ENCODE results near the gene KRT7. TPM values are rescaled to one million over a fixed set of nuclear protein-coding genes. Genes with fewer than 3 reads are reported as not detected.

The KRT7 gene
- total and polyA plus RNA-seq, 9 of the 15 experiments (the other 6 are each of a cell fraction or from before 2014, with no cell fraction given) = 1.4 TPM; not detected in 8

- Histone ChIP-seq H3K4me2 (ENCODE audit: insufficient read depth, low read length) (no peak overlapping the region), H3K36me3 (ENCODE audit: control insufficient read depth, insufficient read depth, low read length) (no peaks in the 10 kb centered on the region), H3K27me3 (ENCODE audit: control insufficient read depth in 2 of 2, insufficient read depth in 2 of 2, low read length in 2 of 2) (peaks cover 0 to 23% of the 10 kb centered on the region in 2 experiments; a peak in 2 of 5 replicates), H3K9ac (ENCODE audit: insufficient read depth in 1 of 2, low read depth in 2 of 2, low read length in 2 of 2) (no peak overlapping the region), H3K27ac (ENCODE audit: extremely low read depth, low read depth, low read length) (no peak overlapping the region), H2AFZ (ENCODE audit: low read depth, low read length) (no peak overlapping the region), H3K4me1 (replicated peaks in 1 of 2; ENCODE audit: control insufficient read depth in 2 of 2, insufficient read depth in 2 of 2, low read length in 2 of 2) (peaks cover 0 to 4% of the 10 kb centered on the region in 2 experiments; a peak in 2 of 5 replicates), H3K9me1 (ENCODE audit: control insufficient read depth, insufficient read depth, low read length) (no peaks in the 10 kb centered on the region), H4K20me1 (replicated peaks; ENCODE audit: control insufficient read depth, insufficient read depth, low read length) (0 out of 2 replicates have a peak, but pooled peaks cover 6% of the 10 kb centered on the region), H3K79me2 (ENCODE audit: control insufficient read depth, insufficient read depth, low read length) (no peaks in the 10 kb centered on the region), H3K4me3 (no peak overlapping the region), H3K9me3 (replicated peaks; ENCODE audit: control insufficient read depth, insufficient read depth, low read depth, low read length) (no peaks in the 10 kb centered on the region)
- no peak for FAIRE-seq
- intact Hi-C loops (cut with micrococcal nuclease) (no loop called here), in situ Hi-C loops (cut with MboI) (no loop called here)
- BruUV-seq (replicated peaks) = no TSS peak
- ATAC-seq = no peak
- CTCF ChIA-PET (ENCODE audit: low intra/inter-chr PET ratio) = no interaction called here
- no peak for DNase-seq (ENCODE audit: extremely low read depth in 1 of 4, low spot score in 3 of 4)
- WGBS (ENCODE audit: insufficient coverage, low coverage, missing lambda C conversion rate) = 4% methylated on average over 3 of the region's 3 CpGs
- POLR2A ChIA-PET = interaction anchor here (1.3 kb wide), 1 partner anchor 11 kb away, joined by 3 read pairs; no protein-coding TSS in a partner anchor
- TF ChIP-seq POLR2AphosphoS5 (IDR thresholded peaks at IDR 0.05; ENCODE audit: control insufficient read depth, insufficient read depth, low read depth, low read length) (no peak), GABPA (tag; conservative IDR thresholded peaks at IDR 0.05; ENCODE audit: low read depth) (0 out of 2 replicates have a peak, but pooled peaks have one; percentile 13), TEAD1 (CRISPR knock-in tag; IDR thresholded peaks at IDR 0.05) (no peak)
Observed at GRCh38 chr12:52189376-52190174, 43.5 kb upstream of the KRT7 start.

Measured in K562 (cell line).